LNCaP clone FGC (cell line): ENCODE results near the gene PARVA.
"Not testable (repeated sequence)": the region's sequence is repeated elsewhere in the genome, so short reads cannot be mapped to it uniquely, and the experiment has no call there.

Source experiments
- DNase-seq: peaks from one replicate; pipeline ENCODE4 v3.0.0-alpha.2; 2011; ENCODE audit warnings: low read depth
- H3K4me3 ChIP-seq: 2 replicates; pipeline ENCODE4 v1.5.1; 2011; ENCODE audit warnings: mild to moderate bottlenecking, low read depth, low read length, control low read depth
- TF ChIP-seq, protein P1 (sequence below): IDR thresholded peaks from 2 replicates; pipeline ENCODE4 v1.5.1; 2012; ENCODE audit warnings: mild to moderate bottlenecking; ENCODE audit not compliant: control insufficient read depth, insufficient read depth; ENCODE audit errors: extremely low read depth

Gene PARVA

DNA sequence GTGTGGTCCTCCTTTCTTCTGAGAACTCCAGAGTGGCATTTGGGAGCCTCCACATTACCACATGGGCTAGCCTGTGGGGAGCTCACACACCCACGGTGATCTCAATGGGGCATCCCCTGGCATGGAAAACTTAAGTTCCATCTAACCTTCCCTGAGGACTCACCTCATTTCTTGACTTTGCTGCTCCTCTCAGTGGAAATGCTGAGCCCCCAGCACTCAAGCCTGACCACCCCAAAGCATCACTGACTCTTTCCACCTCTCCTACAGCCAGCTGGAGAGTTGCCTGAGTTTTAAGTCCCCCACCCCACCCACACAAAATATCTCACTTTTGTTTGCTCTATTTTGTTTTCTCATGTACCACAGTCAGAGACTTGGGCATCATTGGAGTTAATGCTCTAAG, 23.8 kb upstream of the PARVA start:
- no peak for DNase-seq
- TF ChIP-seq, protein P1, sequence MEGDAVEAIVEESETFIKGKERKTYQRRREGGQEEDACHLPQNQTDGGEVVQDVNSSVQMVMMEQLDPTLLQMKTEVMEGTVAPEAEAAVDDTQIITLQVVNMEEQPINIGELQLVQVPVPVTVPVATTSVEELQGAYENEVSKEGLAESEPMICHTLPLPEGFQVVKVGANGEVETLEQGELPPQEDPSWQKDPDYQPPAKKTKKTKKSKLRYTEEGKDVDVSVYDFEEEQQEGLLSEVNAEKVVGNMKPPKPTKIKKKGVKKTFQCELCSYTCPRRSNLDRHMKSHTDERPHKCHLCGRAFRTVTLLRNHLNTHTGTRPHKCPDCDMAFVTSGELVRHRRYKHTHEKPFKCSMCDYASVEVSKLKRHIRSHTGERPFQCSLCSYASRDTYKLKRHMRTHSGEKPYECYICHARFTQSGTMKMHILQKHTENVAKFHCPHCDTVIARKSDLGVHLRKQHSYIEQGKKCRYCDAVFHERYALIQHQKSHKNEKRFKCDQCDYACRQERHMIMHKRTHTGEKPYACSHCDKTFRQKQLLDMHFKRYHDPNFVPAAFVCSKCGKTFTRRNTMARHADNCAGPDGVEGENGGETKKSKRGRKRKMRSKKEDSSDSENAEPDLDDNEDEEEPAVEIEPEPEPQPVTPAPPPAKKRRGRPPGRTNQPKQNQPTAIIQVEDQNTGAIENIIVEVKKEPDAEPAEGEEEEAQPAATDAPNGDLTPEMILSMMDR: no peak
- no peak overlapping the region for H3K4me3 ChIP-seq

DNA sequence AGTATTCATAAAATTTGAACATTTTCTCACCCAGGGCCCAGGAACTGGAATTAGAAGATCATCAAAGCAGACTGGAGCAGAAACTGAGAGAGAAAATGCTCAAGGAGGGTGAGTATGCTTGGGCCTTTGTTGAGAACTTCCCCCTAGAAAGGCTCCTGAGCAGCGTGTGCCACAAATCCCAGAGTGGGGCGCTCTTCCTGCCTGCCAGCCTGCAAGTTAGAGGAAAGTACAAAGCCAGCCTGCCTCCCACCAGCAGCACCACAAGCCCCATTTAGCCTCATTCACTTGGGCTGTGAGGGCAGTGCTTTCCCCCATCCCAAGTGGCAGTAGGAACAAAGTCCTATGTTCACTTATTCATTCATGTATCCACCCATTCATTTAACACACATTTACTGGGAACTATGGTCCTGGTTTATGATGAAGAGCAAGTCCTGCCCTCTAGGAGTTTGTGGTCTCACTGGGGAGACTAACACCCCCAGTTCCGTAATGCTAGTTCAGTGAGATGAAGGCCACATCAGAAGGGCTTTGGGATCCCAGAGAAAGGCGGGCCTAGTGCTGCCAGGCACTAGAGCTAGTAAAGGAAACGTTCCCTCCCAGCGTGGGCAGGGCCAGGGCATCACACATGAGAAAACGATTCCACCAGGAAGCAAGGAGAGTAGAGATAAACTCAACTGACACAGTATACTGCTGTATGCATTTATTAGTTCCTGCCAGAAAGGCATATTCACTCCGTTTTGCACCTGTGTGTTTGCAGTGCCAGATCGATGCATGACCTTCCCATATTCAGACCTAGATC, 22.4 kb upstream of the PARVA start:
- no peak overlapping the region for H3K4me3 ChIP-seq
- TF ChIP-seq, protein P1: no peak
- DNase-seq: no peak

DNA sequence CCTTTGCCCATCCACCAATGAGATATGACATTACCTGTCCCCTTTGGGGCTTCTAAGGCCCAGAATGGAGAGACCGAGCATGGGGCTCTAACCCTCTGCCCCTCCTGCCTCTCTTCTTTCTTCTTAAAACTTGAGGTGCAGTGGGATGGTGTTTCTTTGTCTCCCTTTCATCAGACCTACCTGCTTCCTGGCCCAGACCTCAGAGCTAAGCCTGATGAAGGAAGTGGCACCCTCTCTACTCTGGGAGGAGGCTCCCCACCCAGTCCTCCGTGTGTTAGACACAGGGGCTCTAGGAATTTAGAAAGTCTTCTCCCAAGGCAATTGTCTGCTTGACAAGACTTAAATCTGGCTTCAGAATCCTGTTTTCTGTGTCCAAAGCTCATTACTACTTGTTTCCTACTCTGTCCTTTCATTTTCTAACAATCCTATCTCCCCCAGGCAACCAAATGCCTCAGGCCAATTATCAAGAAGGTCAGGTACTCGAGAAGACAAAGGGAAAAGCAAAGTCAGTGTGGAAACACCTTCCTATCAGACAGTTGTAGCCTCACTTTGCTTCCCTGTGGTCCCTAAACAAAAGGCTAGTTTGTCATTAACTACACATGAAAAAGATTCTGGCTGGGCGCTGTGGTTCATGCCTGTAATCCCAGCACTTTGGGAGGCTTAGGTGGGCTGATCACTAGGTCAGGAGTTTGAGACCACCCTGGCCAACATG, 20.3 kb upstream of the PARVA start:
- H3K4me3 ChIP-seq: no peak overlapping the region
- no peak for DNase-seq
- TF ChIP-seq, protein P1: no peak

DNA sequence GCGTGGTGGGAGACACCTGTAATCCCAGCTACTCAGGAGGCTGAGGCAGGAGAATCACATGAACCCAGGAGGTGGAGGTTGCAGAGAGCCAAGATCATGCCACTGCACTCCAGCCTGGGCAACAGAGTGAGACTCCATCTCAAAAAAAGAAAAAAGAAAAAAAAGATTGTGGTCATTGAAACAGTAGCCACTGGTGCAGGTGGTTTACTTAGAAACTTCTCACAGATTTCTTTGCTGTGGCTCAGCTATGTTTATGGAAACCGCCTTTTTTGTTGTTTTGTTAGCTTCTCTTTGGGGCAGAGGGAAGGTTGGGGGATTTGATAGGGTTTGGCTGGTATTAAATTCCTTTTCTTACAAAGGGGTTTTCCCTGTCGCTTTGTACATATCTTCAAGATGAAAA, 19.7 kb upstream of the PARVA start:
- H3K4me3 ChIP-seq, DNase-seq: not testable (repeated sequence)

DNA sequence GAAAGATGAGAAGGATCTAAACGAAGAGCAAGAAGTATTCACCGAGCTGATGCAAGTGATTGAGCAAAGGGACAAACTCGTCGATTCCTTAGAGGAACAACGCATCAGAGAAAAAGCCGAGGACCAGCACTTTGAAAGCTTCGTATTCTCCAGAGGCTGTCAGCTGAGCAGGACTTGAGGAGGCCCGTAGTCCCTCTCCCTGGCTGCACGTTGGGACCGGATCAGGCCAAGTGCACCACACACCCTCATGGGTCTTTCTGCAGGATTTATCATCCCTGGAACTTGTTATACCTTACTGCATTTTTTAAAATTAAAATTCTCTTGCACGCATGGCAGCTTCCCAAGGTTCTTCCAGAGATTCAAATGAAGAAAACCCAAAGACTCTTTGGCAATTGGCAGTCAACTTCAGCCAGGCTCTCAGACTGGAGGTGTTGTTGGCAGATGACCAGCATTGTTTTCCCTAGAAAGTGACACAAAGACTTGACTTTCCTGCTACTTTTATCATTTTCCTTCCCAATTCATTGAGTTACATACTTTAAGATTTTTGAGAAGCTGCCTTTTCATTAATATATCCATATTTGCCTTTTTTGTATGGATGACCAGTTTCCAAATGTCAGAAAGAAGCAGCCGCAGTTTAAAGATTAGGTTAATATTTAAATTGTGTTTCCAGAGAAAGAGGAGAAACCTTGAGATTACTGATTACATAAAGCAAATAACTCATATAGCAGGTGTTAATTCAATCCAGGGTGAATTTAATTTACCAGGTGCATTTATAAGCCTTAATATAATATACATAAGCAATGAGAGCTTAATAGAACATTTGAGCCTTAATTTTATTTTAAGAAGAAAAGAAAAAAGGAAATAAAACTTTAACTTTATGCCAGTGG, 18.8 kb upstream of the PARVA start:
- H3K4me3 ChIP-seq: no peak overlapping the region
- TF ChIP-seq, protein P1: no peak
- no peak for DNase-seq

DNA sequence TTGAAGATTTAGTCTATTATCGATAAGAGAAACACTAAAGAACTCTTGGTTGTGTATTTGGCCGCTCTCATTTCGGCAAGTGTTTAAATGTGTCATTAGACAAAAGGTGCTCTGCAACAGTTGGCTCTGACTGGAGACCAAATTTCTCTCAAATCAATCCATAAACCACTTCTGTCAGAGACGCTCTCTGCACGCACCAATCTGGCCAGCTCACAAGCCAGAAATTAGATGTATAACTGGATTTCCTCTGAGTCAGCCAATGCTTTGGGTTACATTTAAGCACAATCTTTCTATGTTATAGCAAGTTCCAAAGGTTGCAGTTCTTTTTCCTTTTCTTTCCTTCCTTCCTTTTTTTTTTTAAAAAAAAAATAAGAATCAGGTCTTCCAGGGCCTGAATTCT, 17.6 kb upstream of the PARVA start:
- TF ChIP-seq, protein P1: no peak
- H3K4me3 ChIP-seq: no peak overlapping the region
- no peak for DNase-seq

DNA sequence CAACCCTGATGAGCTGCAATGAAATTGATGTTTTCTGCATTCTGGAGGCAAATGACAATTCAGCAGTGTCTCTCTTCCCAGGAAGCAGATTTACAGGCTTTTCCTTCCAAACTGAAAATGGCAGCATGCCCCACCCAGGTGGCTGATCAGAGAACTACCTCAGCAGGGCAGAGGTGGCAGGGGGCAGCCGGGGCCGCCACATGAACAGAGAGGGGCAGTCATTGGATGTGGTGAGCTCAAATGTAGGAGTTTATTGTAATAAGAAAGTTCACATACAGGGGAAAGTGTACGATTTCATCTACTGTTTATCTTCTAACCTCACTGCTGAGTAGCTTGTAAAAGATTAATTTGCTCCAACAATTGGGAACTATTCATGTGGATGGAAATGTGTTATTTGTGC, 15.7 kb upstream of the PARVA start:
- DNase-seq: no peak
- H3K4me3 ChIP-seq: no peak overlapping the region

More for the DNA sequence above, 15.7 kb upstream of the PARVA start:
- TF ChIP-seq, protein P1: 0 out of 2 replicates have a peak, but pooled peaks have one; percentile 8
